Lung (tissue), 12 donors: Measurements from ENCODE around the gene IRF8. TPM values are rescaled to one million over a fixed set of nuclear protein-coding genes. Genes with fewer than 3 reads are reported as not detected.

Source experiments
- ATAC-seq: fragments of 200-7000 bp; cut with Tn5 transposase; one replicate; pipeline ENCODE4 v1.9.1; 2020; ENCODE audit warnings: moderate number of reproducible peaks; ENCODE audit not compliant: insufficient read depth, low FRiP score
- DNase-seq, 3 donors: peaks; one replicate each; pipeline ENCODE4 v3.0.0-alpha.2; 2013 to 2017
- H3K27ac ChIP-seq, 2 donors: one replicate each; pipeline ENCODE4 v1.5.1; 2013; ENCODE audit warnings: mild to moderate bottlenecking in 2 of 2, moderate library complexity in 2 of 2, control low read depth in 1 of 2, inconsistent platforms in 1 of 2, low read depth in 1 of 2, low read length in 1 of 2
- H3K27me3 ChIP-seq, 3 donors: one replicate each; pipeline ENCODE4 v1.5.1; 2013; ENCODE audit warnings: low read length in 2 of 3; ENCODE audit not compliant: control insufficient read depth in 3 of 3, insufficient read depth in 3 of 3
- H3K36me3 ChIP-seq, 4 donors: one replicate each; pipeline ENCODE4 v1.5.1; 2013; ENCODE audit warnings: low read length in 4 of 4, mild to moderate bottlenecking in 1 of 4, moderate library complexity in 1 of 4; ENCODE audit not compliant: control insufficient read depth in 4 of 4, insufficient read depth in 4 of 4
- H3K4me1 ChIP-seq, 5 donors: one replicate each; pipeline ENCODE4 v1.5.1; 2013; ENCODE audit warnings: low read length in 5 of 5, mild to moderate bottlenecking in 2 of 5, moderate library complexity in 1 of 5; ENCODE audit not compliant: control insufficient read depth in 5 of 5, insufficient read depth in 5 of 5
- H3K4me3 ChIP-seq: one replicate; pipeline ENCODE4 v1.5.1; 2013; ENCODE audit warnings: mild to moderate bottlenecking, control low read depth, moderate library complexity
- H3K9ac ChIP-seq, 2 donors: one replicate each; pipeline ENCODE4 v1.5.1; 2013; ENCODE audit warnings: low read length in 2 of 2, control low read depth in 1 of 2; ENCODE audit not compliant: insufficient read depth in 1 of 2
- H3K9me3 ChIP-seq, 4 donors: one replicate each; pipeline ENCODE4 v1.5.1; 2013; ENCODE audit warnings: low read length in 3 of 4, mild to moderate bottlenecking in 1 of 4, moderate library complexity in 1 of 4; ENCODE audit not compliant: control insufficient read depth in 4 of 4, insufficient read depth in 3 of 4
- CTCF ChIP-seq: IDR thresholded peaks from 2 replicates; pipeline ENCODE4 v1.5.1; 2012; ENCODE audit warnings: mild to moderate bottlenecking; ENCODE audit errors: control extremely low read depth, extremely low read depth
- WGBS, 2 donors: extraction: QIAGEN DNeasy Blood & Tissue Kit; methylation state at CpG; one replicate each; pipeline ENCODE4 v1.1.7; 2013; 5-methylcytosine and 5-hydroxymethylcytosine counted together
- polyA plus RNA-seq, 2 donors: library from polyadenylated mRNA; stranded (reverse); fragments of 200-250 nt; gene quantifications; one replicate each; pipeline ENCODE4 v1.2.1, GENCODE V29; 2013
- total RNA-seq, 2 donors: library from RNA; depleted of rRNA in 1 of 2; stranded (reverse); fragments of >200 nt in 1 of 2; gene quantifications; one replicate each; pipeline ENCODE4 v1.2.1, GENCODE V29; 2014 to 2021
- donor health status: control.
- donor health status: control.
- donor health status: Bipolar disorder and iron deficiency.
- donor health status: healthy.
- donor health status: DM: yes; HTN: yes; CAD: no.

The IRF8 gene
- total and polyA plus RNA-seq, 4 donors: 7.3 to 48.3 (median 37.0) TPM

GRCh38 chr16:85952197-85952596, 53.2 kb downstream of the IRF8 start:
- 93 to 94% methylated on average over 12 of the region's 12 CpGs for WGBS, 2 donors
- H3K36me3 ChIP-seq: no peaks in the 10 kb centered on the region
- no peak overlapping the region for H3K4me3 ChIP-seq
- no peak for TF ChIP-seq CTCF
- DNase-seq (no peak), ATAC-seq (no peak)
- no peaks in the 10 kb centered on the region for H3K9me3 ChIP-seq
- no peak overlapping the region for H3K27ac ChIP-seq
- H3K27me3 ChIP-seq: no peaks in the 10 kb centered on the region
- no peak overlapping the region for H3K9ac ChIP-seq
- H3K4me1 ChIP-seq: no peaks in the 10 kb centered on the region

GRCh38 chr16:85952811-85953210, 53.8 kb downstream of the IRF8 start:
- DNase-seq (no peak), ATAC-seq (no peak)
- Histone ChIP-seq H3K36me3 (no peaks in the 10 kb centered on the region), H3K4me3 (no peak overlapping the region), H3K9me3 (no peaks in the 10 kb centered on the region), H3K9ac (no peak overlapping the region), H3K27me3 (no peaks in the 10 kb centered on the region), H3K27ac (no peak overlapping the region), H3K4me1 (no peaks in the 10 kb centered on the region)
- no peak for TF ChIP-seq CTCF
- 93 to 96% methylated on average over 5 of the region's 5 CpGs for whole genome bisulfite sequencing, 2 donors

GRCh38 chr16:85954927-85955519, 56.1 kb downstream of the IRF8 start:
- Histone ChIP-seq H3K9ac (no peak overlapping the region), H3K4me3 (no peak overlapping the region), H3K36me3 (no peaks in the 10 kb centered on the region), H3K27ac (no peak overlapping the region), H3K9me3 (no peaks in the 10 kb centered on the region), H3K27me3 (no peaks in the 10 kb centered on the region), H3K4me1 (no peaks in the 10 kb centered on the region)
- no peak for TF ChIP-seq CTCF
- 91 to 93% methylated on average over 12 of the region's 12 CpGs for WGBS, 2 donors
- ATAC-seq: no peak
- no peak for DNase-seq

- WGBS, 2 donors: 55 to 60% methylated on average over 11 of the region's 11 CpGs
- Histone ChIP-seq H3K9ac (no peak overlapping the region), H3K4me3 (no peak overlapping the region), H3K4me1 (no peaks in the 10 kb centered on the region), H3K27ac (no peak overlapping the region), H3K9me3 (no peaks in the 10 kb centered on the region), H3K36me3 (no peaks in the 10 kb centered on the region), H3K27me3 (no peaks in the 10 kb centered on the region)
- no peak for TF ChIP-seq CTCF
- ATAC-seq (no peak), DNase-seq (no peak)
Observed at GRCh38 chr16:85955566-85955965, 56.6 kb downstream of the IRF8 start.
